GM18498 (cell line): ENCODE measurements around the gene DSTN.

Source experiments
- ATAC-seq: cut with Tn5 transposase; IDR thresholded peaks from one replicate; pipeline ENCODE4 v1.9.1; 2021; ENCODE audit warnings: mild to moderate bottlenecking, moderate library complexity; ENCODE audit not compliant: unreplicated experiment

The DSTN gene

DNA sequence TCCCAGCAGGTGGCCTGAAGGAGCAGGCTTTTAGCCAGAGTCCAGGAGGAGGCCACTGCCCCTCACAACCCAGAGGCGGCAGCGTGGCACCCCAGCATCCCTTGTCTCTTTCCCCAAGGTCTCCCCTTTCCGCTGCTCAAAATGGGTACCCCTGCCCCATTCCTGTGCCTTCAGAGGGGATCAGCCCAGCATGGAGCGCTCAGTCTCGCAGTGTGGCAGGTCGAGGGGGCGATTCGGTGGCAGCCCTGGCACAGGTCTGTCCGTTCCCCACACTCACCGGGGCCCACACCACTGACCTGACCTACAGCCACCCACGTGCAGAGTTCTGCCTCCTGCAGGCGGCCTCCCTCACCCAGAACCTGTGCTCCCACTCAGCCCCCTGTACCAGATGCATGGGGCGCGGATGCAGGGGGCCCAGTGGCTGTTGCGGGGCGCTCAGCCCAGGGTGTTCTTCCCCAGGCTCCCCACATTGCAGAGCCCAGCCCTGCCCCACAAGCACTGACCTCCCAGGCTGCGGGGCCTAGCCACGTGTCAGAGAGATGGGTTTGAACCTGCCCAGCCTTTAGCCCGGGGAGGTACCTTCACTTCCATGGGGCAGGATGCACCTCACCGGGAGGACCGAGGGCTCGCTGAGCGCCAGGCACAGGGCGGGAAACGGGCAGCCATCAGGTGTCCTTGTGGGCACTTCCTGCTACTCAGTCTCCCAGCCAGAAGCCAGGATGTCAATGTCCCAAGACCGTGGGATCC is 41.8 kb downstream of the DSTN start:
- ATAC-seq: no peak

DNA sequence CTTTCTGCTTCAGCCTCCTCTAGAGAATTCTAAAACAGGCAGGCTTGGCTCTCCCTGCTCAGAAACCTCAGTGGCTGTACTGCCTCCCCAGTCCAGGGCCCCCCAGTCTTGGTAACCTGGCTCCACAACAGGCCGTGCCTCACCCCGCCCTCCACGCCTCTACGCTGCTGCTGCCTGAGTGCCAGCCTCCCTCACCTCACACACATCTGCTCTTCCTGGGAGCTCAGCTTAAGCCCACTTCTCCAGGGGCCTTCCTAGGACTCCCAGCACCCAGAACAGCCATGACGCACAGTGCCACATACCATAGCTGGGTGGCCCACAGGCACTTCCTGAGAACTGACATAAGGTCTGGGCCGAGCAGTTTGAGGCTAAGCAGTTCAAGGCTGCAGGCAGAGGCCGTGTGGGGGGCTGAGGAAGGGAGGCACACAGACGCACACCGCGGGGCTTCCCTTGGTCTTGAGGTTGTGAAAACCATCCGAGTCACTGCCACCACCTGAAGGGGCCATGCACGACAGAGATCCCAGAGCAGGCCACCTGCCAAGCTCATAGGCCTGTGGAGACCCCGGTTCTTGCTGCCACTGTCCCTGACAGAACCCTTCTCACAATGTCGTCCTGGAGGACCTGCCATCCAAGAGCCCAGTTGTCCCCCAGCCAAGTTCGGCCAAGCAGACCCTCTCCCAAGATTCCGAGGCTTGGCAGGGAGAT is 42.6 kb downstream of the DSTN start:
- ATAC-seq: no peak

DNA sequence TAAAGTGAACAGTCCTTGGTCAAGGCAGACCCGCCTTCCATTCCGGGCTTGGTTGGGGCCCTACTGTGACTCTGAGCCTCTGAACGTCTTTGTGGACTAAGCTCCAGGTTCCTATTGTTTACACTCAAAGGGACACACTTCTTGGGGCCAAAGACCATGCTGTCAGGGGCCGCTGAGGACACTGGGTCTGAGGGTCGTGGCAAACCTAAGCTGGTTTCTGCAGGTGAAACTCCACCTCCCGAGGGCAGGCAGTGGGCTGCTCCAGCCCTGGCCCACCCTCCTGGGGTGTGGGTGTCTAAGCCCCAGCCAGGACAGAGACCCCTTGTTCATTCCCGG is 43.1 kb downstream of the DSTN start:
- ATAC-seq: no peak

DNA sequence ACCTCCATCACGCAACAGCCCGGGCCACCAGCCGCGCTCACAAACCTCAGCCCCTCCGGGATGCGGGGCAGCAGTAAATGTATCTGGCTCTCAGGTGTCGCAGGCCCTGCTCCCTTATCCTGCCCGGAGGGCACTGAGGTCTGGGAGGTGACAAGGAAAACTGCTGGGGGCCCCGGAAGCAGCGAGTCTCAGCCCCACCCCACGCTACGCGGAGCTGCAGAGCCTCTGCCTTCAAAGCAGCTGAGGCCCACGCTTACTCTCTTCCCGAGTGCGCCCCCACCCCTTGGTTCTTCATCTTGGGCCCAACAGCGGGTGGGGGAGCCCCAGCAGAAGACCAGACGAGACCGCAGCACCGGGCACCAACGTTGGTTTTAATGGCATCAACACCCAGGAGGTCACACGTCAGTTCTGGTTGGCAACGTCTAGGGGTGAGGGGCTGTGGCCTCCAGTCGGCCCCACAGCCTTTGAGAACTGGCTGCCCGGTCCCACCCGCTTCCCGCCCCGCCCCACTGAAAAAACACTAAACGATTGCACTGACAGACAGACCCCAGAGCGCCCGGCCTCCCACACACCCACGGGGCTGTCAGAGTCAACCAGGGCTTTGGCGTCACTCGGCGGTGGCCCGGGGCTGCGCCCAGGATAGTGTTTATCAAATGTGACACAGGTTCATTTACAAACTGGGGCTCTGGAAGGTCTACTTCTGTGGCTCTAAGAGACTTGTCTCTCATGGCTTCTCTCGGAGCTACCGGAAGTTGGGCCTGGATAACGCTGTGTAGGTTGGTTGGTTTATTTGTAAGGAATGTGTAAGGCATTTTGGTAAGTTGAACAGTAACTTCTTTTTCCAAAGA is 43.7 kb downstream of the DSTN start:
- ATAC-seq: no peak

DNA sequence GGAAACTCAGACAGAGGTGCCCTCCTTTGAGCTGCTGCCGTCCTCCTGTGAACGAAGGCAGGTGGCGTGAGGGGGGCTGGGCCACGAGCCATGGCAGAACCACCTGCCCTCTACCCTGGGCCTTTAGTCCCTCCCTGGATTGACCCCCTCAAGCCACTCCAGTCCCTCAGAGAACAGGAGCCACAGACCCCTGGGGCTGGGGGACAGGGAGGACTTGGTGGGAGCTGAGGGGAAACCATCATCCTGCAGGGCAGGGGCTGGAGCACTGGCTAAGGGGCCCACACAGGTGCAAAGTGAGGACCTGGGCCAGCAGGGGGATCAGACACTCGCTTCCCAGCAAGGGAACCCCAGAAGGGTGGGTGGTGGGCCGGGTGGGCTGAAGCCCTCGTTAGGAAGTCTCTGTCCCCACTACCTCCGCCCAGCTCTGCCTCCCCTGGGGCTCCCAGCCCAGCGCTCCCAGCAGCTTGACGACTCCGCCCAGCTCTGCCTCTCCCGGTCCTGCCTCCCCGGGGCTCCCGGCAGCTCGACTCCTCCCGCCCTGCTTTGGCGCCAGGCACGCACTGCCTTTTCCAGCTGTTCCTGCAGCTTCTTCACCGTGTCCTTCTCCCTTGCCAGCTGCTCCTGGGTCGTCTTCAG is 44.4 kb downstream of the DSTN start:
- no peak for ATAC-seq

DNA sequence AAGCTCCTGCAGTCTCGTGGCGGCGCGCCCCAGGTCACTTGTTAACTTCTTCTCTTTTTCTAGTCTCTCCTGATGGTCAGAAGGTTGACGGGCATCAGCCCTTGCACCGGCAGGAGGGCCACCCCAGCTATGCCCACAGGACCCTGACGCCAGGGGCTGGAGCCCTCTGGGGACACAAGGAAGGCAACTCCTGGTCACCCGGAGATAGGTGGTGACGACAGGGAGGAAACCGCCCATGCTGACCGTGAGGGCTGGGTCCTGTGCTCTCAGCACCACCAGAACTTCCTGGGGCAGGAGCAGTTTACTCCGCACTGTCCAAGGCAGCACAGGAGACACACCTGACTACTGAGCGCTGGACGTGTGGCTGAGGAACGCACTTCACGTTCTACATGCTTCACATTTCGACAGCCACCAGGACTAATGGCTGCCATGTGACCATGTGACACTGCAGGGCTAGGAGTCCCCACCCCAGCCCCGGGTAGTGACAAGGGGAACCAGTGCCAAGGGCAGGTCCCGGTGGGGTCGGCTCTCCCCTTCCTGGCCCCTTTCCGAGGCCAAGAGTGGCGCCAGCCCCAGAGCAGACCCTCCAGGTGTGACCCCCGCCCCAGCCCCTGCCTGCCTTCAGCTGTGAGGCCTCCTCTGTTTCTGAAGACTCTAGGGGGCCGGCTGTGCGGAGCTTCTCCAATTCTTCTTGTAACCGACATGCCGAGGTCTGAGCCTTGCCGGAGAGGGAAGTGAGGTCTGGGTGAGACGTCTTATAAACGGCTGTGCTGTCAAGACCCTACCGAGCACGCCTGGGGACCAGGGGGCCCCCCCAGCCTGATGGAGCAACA is 45.2 kb downstream of the DSTN start:
- ATAC-seq: no peak

DNA sequence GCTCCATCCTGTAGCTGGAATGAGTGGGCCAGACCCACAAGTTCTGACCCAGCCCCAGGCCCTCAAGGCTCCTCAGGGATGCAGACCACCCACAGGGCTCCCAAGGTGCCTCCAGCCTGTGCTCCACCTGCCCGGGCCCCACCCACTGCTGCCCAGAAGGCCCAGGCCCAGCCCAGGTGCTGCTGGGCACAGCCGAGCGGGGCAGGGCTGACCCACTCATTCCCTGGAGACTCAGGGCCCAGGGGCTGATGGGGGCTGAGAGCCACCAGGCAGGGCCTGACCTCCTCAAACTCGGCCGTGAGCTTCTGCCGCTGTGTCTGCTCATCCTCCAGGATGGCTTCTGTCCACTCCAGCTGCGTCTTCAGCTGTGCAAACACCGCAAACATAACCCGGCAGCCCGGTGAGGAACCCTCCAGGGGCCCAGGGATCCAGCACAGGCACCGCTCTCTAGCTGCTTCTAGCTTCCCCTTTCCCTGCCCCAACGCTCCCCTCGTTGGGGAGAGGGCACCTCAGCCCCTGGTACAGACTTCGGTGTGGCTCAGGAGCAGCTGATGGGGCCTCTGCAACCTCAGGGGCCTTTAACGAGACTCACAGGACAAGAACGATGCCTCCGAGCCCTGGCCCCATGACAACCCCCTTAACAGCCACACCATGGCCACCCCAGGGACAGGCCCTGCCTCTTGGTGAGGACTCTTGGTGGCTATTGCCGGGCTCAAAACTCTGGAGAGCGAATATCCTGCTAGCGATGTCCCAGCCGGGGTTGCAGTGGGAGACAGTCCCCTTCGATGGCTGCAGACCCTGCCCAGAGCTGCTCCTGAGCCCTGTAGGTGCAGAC is 46.0 kb downstream of the DSTN start:
- ATAC-seq: no peak

DNA sequence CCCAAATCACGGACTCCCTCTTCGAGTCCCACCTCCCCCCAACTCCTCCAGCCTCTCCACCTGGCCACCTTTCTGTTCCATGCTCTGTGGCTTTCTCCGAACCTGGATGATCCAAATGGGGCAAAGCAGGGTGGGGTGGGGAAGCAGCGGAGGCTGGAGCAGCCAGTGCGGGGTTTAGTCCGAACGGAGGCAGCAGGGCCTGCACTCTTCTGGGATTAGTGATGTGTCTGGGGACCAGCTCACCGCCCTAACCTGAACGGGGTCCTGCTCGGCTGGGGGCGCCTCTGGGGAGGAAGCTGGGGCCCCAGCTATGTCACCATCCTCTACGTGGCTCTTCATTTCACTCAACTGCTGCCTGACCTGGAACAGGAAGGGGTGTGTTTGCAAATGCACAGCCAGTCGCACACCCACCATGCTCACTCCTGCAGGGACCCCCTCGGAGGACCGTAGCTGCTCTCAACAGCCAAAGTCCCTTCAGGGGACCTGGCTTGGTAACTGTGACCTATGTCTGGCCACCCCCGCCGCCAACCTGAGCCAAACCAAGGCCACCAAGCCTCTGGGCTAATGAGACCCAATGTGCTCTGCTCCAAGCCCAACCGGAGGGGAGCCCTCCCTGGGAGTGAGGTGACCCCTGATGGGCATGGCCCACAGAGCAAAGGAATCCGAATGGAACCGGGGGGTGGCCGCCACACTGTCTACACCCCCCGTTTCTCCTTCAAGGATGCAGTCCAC is 46.8 kb downstream of the DSTN start:
- no peak for ATAC-seq

DNA sequence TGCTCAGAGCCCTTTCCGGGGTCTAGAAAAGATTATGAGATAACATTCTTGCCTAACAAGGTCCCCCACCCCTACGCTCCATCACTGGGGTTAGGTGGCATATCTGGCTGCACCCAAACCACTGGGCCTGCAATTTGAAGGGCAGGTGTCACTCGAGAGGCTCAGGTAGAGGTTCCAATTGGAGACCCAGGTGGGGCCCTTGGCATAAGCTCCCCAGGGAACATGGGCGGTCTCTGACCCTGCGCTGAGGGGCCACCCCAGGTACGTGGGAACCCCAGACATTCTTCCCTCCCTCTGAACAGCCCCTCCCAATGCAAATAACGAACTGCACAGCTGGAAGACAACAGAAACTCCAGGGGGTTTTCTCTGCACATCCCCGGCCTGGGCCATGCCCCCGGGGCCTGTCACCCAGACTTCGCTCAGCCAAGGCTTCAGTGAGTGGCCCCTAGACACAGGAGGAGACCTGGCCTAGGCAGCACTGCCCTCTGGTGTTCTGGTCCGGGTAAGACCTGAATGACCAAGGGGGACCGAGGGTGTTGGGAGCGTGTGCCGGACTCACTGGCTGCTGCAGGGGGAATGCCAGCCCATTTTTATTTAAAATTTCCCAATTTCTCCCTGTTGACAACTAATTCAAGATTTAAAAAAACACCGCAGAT is 47.5 kb downstream of the DSTN start:
- ATAC-seq: no peak

DNA sequence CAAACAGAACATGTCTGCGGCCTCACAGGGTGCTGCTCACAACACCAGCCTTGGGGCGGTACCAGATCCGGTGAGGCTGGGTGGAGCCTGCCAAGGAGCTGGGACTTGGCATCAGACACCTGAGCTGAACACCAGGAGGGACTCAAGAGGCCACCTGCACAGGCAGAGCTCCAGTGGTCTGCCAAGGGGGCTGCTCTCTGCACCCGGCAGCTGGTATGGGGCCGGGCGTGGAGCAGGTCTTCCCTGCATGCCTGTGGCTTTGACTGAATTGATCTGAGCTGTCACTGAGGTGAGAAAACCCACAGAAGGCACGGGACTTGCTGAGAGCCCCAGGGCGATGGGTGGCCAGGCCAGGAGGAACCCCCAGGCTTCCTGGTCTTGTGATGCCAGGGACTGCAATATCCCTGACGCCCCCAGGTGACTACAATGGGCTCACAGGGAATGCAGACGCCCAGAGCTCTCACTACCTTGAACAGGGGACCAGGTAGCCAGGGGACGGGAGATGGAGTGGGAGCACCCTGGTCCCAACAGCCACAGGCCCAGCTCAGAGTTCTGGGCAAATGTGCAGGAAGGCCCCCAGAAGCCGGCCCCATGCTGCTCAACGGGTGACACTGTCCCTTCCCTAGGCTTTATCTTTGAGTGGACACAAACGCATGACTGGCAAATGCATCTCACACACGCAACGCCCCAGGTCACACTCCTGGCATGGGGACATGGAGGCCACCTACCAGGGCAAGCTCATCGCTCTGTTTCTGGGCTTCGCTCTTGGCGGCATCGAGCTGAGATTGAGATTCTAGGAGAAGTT is 48.2 kb downstream of the DSTN start:
- no peak for ATAC-seq

DNA sequence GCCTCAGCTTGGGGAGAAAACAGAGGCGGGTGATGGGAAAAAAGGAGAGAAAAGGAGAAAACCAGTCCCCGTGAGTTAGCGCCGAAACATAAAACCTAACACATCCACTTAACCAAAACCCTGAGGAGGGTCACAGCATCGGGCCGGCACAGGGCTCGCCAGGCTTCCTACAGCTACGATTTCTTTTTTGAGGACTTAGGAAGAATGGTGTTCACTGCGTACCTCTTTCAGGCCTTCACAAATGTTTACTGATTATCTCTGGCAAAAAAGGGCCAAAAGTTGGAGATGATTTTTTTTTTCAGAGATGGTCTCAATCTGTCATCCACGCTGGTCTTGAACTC is 48.8 kb downstream of the DSTN start:
- no peak for ATAC-seq

DNA sequence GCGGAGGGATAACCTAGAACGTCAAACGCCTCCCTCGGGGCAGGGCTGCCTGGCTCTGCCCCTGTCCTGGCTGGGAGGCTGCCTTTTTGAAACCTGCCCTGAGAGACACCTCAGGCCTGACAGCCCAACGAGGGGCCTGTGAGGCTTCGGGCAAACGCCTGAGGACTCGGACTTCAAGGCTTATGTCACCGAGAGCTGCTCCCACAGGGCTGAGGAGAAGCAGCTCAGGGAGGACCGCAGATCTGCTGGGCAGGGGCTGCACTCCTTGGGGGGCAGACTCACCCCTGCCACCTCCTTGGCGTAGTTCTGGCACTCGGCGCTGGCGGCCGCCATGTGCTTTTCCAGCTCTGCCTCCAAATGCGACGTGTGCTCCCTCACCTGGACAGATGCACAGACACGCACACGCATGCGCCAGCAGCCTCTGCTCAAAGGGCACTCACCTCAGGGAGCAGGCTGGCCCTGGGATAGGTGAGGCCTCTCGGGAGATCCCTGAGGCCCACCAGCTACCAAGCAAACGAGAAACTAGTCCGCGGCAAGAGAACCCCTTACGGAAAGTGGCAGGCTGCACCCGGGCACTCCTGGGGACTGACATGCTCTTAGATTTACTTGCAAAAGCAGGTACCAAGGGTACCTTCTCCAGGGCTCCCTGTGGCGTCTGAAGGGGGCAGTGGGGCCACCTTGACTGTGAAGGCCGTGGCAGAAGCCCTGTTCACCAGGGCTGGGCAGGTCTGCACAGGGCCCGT is 49.6 kb downstream of the DSTN start:
- ATAC-seq: no peak

DNA sequence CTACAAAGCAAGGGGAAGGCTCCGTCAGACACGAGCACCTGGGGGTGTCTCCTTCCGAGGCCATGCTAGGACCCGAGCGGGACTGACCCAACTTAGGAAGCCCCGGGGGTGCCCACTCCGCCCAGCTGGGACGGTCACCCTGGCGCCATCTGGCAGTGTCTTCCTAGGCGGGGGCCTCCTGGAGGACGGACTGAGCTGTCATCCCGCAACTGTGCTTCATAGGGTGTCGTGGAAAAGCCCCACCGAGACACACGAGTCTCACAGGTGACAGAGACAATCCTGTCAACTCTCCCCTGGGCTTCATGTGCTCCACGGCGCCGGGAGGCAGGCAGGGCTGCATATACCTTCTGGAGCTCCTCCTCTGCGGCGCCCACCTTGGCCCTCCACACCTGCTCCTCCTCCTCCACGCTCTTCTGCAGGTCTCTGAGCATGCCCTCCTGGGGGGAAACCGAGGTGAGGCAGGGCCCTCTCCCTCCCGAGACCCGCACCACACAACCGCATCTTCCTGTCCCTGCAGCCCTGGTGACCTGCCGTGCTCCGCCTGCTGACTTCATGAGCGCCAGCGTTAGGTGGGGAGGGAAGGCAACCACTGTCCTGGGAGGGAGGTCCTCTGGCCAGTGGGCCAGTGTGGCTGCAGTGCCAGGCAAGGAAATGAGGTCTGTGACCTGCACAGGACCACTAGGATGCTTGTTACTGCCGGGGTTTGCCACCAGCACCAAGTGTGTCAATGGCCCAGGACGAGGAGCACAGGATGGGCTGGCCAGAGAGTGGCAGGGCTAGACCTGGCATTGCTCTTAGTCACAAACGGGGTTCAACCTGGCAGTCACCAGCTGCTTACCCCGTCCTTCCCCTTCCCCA is 50.7 kb downstream of the DSTN start:
- no peak for ATAC-seq

DNA sequence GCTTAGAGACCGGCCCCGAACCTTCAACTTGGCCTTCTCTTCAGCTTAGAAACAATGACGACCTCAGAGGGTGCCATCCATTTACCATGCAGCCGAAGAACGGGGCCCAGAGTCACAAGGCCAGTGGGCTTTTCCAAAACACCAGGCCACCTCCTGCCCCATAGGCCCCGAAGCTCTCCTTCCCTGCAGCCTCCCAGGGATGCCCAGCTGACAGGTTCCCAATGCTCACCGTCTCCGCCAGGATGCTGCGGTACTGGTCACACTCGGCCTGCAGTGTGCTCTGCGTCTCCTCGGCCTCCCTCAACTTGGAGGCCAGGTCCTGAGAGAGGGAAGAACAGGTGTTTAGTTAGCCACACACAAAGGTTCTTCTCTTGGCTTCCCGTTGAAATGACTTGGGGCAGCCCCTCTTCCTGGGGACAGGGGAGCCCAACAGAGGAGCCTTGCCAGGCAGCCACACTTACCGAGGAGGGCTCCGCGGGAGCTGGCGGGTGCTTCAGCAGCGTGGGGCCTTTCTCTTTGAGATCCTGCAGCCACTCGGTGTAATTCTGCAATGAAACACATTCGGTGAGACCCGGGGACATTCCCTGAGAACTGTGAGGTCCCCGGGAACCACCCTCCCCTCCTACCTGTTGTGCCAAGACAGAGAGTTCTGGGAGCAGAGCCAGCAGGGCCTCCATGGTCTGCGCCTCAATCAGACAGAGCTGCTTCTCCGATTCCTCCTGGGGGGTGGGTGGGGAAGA is 51.5 kb downstream of the DSTN start:
- no peak for ATAC-seq

DNA sequence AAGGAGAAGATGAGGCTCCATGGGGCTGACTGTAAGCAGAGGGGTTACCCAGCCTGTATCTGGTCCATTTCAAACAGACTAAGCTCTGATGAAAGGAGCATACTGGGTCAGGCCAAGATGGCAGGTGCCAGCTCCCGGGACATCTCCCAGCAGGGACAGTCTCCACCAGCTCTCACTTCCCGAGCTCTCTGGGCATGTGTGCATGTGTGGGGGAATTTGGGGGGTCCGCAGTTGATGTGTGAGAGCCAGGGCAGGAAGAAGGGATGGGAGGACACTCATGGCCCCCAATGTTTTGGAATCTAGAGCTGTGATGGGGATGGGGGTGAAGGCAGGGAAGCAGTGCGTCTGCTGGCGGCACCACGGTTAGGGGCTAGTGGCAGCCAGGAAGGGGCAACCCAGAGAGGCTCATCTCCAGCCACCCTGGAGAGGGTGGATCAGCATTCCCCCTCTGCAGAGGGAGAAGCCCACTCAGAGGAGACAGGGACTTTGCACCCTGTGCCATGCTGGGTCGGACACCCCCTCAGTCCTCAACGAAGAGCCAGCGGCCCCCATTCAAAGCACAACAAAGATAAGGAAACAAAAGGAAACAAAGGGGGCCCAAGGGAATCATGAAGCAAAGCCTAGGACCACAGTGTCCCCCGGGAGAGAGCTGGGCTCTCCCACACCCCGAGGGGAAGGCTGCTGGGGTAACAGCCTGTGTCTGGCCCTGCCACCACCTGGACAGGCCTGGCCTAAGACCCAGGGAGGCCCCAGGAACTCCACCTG is 52.4 kb downstream of the DSTN start:
- no peak for ATAC-seq
